ENCODE results near the gene ECE2. TPM values are rescaled to one million over a fixed set of nuclear protein-coding genes. Genes with fewer than 3 reads are reported as not detected.
A peak's percentile ranks its signal among the peaks of the same experiment; 100 is the strongest.

Gene ECE2
- 0.03 and 0.16 TPM in 2 replicates for polyA plus RNA-seq (2012; rRNA removed)
- polyA plus RNA-seq (2012; cell fraction: cytosol; rRNA removed) = 0.03 TPM in 1 of 2 replicates, not detected in the other
- polyA plus RNA-seq (2012; cell fraction: nucleus; rRNA removed) = 0.11 and 0.18 TPM in 2 replicates

GRCh38 chr3:184275961-184276910 lies at the start of gene ECE2:
ECE2 (plus strand) TSS chr3:184276022; CDS start chr3:184276154, 132 bp downstream.
- 62% methylated on average over 40 of the region's 65 CpGs for WGBS (ENCODE audit: low lambda C conversion rate)
- no peaks in the 10 kb centered on the region for H3K79me2 ChIP-seq (ENCODE audit: insufficient read depth)
- ChIA-PET CTCF (interaction anchor here (0.9 kb wide), 1 partner anchor 25 kb away, joined by 3 read pairs; no protein-coding TSS in a partner anchor), POLR2A (no interaction called here)
- no peaks in the 10 kb centered on the region for H3K36me3 ChIP-seq (replicated peaks in 1 of 2; ENCODE audit: control insufficient read depth in 1 of 2, insufficient read depth in 2 of 2, low read length in 1 of 2)
- H3K4me3 ChIP-seq (ENCODE audit: low read depth in 2 of 2, low read length in 1 of 2) = no peak within 1 kb of the TSS
- H4K20me1 ChIP-seq (ENCODE audit: insufficient read depth) = no peaks in the 10 kb centered on the region
- H3K9me2 ChIP-seq = no peaks in the 10 kb centered on the region
- no peak within 1 kb of the TSS for H2AFZ ChIP-seq (ENCODE audit: low read depth)
- H3K9me3 ChIP-seq = no peaks in the 10 kb centered on the region
- TF ChIP-seq RCOR1 (IDR thresholded peaks at IDR 0.05; ENCODE audit: low read length) (no peak), RAD21 (IDR thresholded peaks at IDR 0.05; ENCODE audit: low read length) (no peak), CTCF (IDR thresholded peaks at IDR 0.05) (no peak), RFX5 (IDR thresholded peaks at IDR 0.05; ENCODE audit: low read length) (no peak), FOSL2 (IDR thresholded peaks at IDR 0.05; ENCODE audit: borderline replicate concordance, low read depth) (no peak), YY1 (IDR thresholded peaks at IDR 0.05; ENCODE audit: low read depth) (no peak), SMC3 (IDR thresholded peaks at IDR 0.05; ENCODE audit: low read depth, low read length) (no peak), CHD2 (IDR thresholded peaks at IDR 0.05; ENCODE audit: low read length, partially characterized antibody) (no peak), NRF1 (IDR thresholded peaks at IDR 0.05; ENCODE audit: low read depth, low read length) (no peak), POLR2AphosphoS5 (IDR thresholded peaks at IDR 0.05; ENCODE audit: low read depth, low read length) (no peak)
- peak; percentile 72 for DNase-seq
- H3K9ac ChIP-seq = no peak within 1 kb of the TSS
- H3K4me2 ChIP-seq = no peak within 1 kb of the TSS
- peaks cover 14% of the 10 kb centered on the region for H3K27me3 ChIP-seq (ENCODE audit: insufficient read depth)
- H3F3A ChIP-seq (replicated peaks; ENCODE audit: insufficient read depth) = no peaks in the 10 kb centered on the region
- H3K4me1 ChIP-seq (ENCODE audit: control insufficient read depth in 1 of 2, insufficient read depth in 2 of 2, low read depth in 1 of 2, low read length in 1 of 2) = peaks cover 0 to 3% of the 10 kb centered on the region in 2 experiments; a peak in 1 of 4 replicates
- H3K27ac ChIP-seq (ENCODE audit: low read depth in 2 of 2, low read length in 1 of 2) = no peak within 1 kb of the TSS

GRCh38 chr3:184227481-184227935 lies 48.3 kb upstream of the ECE2 start:
- H3K9ac ChIP-seq = no peak overlapping the region
- H3K27ac ChIP-seq (ENCODE audit: low read depth in 2 of 2, low read length in 1 of 2) = no peak overlapping the region
- H3K4me1 ChIP-seq (ENCODE audit: control insufficient read depth in 1 of 2, insufficient read depth in 2 of 2, low read depth in 1 of 2, low read length in 1 of 2) = peaks cover 0 to 16% of the 10 kb centered on the region in 2 experiments; a peak in 1 of 4 replicates
- CTCF ChIA-PET = interaction anchor here (0.6 to 5.9 kb wide), 28 partner anchors 10 to 359 kb away, joined by 3 to 61 read pairs (median 5); partner anchors contain the start of genes ALG3, AP2M1 and EEF1AKMT4
- peak; percentile 71 for DNase-seq
- 79% methylated on average over 2 of the region's 2 CpGs for WGBS (ENCODE audit: low lambda C conversion rate)
- no peaks in the 10 kb centered on the region for H3K9me3 ChIP-seq
- no peak overlapping the region for H3K4me3 ChIP-seq (ENCODE audit: low read depth in 2 of 2, low read length in 1 of 2)
- no peak overlapping the region for H3K4me2 ChIP-seq
- no peaks in the 10 kb centered on the region for H3K79me2 ChIP-seq (ENCODE audit: insufficient read depth)
- H3K9me2 ChIP-seq = no peaks in the 10 kb centered on the region
- POLR2A ChIA-PET = interaction anchor here (1.1 to 1.4 kb wide), 2 partner anchors 16 to 44 kb away, joined by 3 to 5 read pairs; no protein-coding TSS in a partner anchor
- H3F3A ChIP-seq (replicated peaks; ENCODE audit: insufficient read depth) = no peaks in the 10 kb centered on the region
- no peaks in the 10 kb centered on the region for H4K20me1 ChIP-seq (ENCODE audit: insufficient read depth)
- no peak overlapping the region for H2AFZ ChIP-seq (ENCODE audit: low read depth)
- no peaks in the 10 kb centered on the region for H3K36me3 ChIP-seq (replicated peaks in 1 of 2; ENCODE audit: control insufficient read depth in 1 of 2, insufficient read depth in 2 of 2, low read length in 1 of 2)
- H3K27me3 ChIP-seq (ENCODE audit: insufficient read depth) = peaks cover 27% of the 10 kb centered on the region
- TF ChIP-seq POLR2AphosphoS5 (IDR thresholded peaks at IDR 0.05; ENCODE audit: low read depth, low read length) (no peak), USF1 (IDR thresholded peaks at IDR 0.05; ENCODE audit: borderline replicate concordance, low read depth) (no peak), MAX (IDR thresholded peaks at IDR 0.05; ENCODE audit: low read depth) (no peak), FOXJ3 (CRISPR knock-in tag; IDR thresholded peaks at IDR 0.05) (no peak), CTCF (IDR thresholded peaks at IDR 0.05) (peak; percentile 71), MEF2A (IDR thresholded peaks at IDR 0.05; ENCODE audit: borderline replicate concordance, low read depth) (no peak), TAF1 (IDR thresholded peaks at IDR 0.05; ENCODE audit: borderline replicate concordance, low read depth, low read length) (no peak), RFX5 (IDR thresholded peaks at IDR 0.05; ENCODE audit: low read length) (no peak), EZH2phosphoT487 (IDR thresholded peaks at IDR 0.05; ENCODE audit: borderline replicate concordance, low read depth) (no peak), RAD21 (IDR thresholded peaks at IDR 0.05; ENCODE audit: low read length) (peak; percentile 37), EP300 (IDR thresholded peaks at IDR 0.05; ENCODE audit: borderline replicate concordance in 1 of 2, low read depth in 1 of 2, low read length in 1 of 2) (no peak), IRF3 (IDR thresholded peaks at IDR 0.05; ENCODE audit: low read depth, low read length) (no peak)

Measured in SK-N-SH (cell line).